Fibroblast of lung (primary cell): ENCODE results near the gene PIGN. TPM values are rescaled to one million over a fixed set of nuclear protein-coding genes. Genes with fewer than 3 reads are reported as not detected.

Experiments used
- DNase-seq, 2 donors: peaks; one replicate each; pipeline versions ENCODE4 v3.0.0 to v3.0.0-alpha.2; 2010; ENCODE audit warnings: low read depth in 2 of 2
- H2AFZ ChIP-seq: 2 replicates; pipeline ENCODE4 v1.5.1; 2012; ENCODE audit warnings: low read length, control low read depth, inconsistent platforms
- H3K27ac ChIP-seq: 2 replicates; pipeline ENCODE4 v1.5.1; 2011; ENCODE audit warnings: low read length, control low read depth; ENCODE audit not compliant: insufficient read depth
- H3K27me3 ChIP-seq: 2 replicates; pipeline ENCODE4 v1.5.1; 2011; ENCODE audit warnings: mild to moderate bottlenecking, low read length; ENCODE audit not compliant: control insufficient read depth, insufficient read depth
- H3K36me3 ChIP-seq: 2 replicates; pipeline ENCODE4 v1.5.1; 2011; ENCODE audit warnings: low read length; ENCODE audit not compliant: control insufficient read depth, insufficient read depth
- H3K4me1 ChIP-seq: 2 replicates; pipeline ENCODE4 v1.5.1; 2011; ENCODE audit warnings: low read length; ENCODE audit not compliant: control insufficient read depth, insufficient read depth; ENCODE audit errors: extremely low read depth
- H3K4me2 ChIP-seq: 2 replicates; pipeline ENCODE4 v1.5.1; 2011; ENCODE audit warnings: low read length, control low read depth; ENCODE audit not compliant: insufficient read depth; ENCODE audit errors: extremely low read depth
- H3K4me3 ChIP-seq, 4 experiments: fragments of 200-600 bp in 1 of 4; sonication (generic) in 1 of 4; replicated peaks in 1 of 4; 2 replicates each; pipeline ENCODE4 v1.5.1; 2011 to 2016; ENCODE audit warnings: low read length in 4 of 4, low read depth in 3 of 4, mild to moderate bottlenecking in 3 of 4, control low read depth in 2 of 4, inconsistent platforms in 1 of 4, mixed read lengths in 1 of 4; ENCODE audit not compliant: insufficient read depth in 1 of 4; ENCODE audit errors: control extremely low read depth in 1 of 4
- H3K79me2 ChIP-seq: 2 replicates; pipeline ENCODE4 v1.5.1; 2012; ENCODE audit warnings: mild to moderate bottlenecking, low read length, inconsistent platforms; ENCODE audit not compliant: control insufficient read depth, insufficient read depth
- H3K9ac ChIP-seq: 2 replicates; pipeline ENCODE4 v1.5.1; 2011; ENCODE audit warnings: mild to moderate bottlenecking, low read length, control low read depth; ENCODE audit not compliant: insufficient read depth
- H3K9me3 ChIP-seq: 2 replicates; pipeline ENCODE4 v1.5.1; 2012; ENCODE audit warnings: low read depth, low read length; ENCODE audit not compliant: control insufficient read depth, insufficient read depth
- H4K20me1 ChIP-seq: 2 replicates; pipeline ENCODE4 v1.5.1; 2011; ENCODE audit warnings: low read length; ENCODE audit not compliant: control insufficient read depth, insufficient read depth; ENCODE audit errors: extremely low read depth
- EZH2 ChIP-seq: IDR thresholded peaks from 2 replicates; pipeline ENCODE4 v1.5.1; 2012; ENCODE audit warnings: low read length, control low read depth, mild to moderate bottlenecking; ENCODE audit errors: missing control alignments
- polyA plus RNA-seq, 2 donors: library from polyadenylated mRNA; depleted of rRNA in 1 of 2; stranded (reverse) in 1 of 2; unstranded in 1 of 2; fragments of >200 nt; gene quantifications; 2 replicates each; pipeline ENCODE4 v1.2.1, GENCODE V29; 2011 to 2012; ENCODE audit warnings: missing spikeins in 1 of 2
- total RNA-seq: library from RNA; depleted of rRNA; stranded (reverse); fragments of >200 nt; gene quantifications from 2 replicates; pipeline ENCODE4 v1.2.1, GENCODE V29; 2014
- TF ChIP-seq, protein P1 (sequence below), 2 donors: IDR thresholded peaks in 1 of 2; conservative IDR thresholded peaks in 1 of 2; 1 replicate in 1 of 2; 2 replicates in 1 of 2; pipeline ENCODE4 v1.5.1; 2011 to 2012; ENCODE audit warnings: low read length in 2 of 2, control low read depth in 1 of 2, inconsistent platforms in 1 of 2, low read depth in 1 of 2, mild to moderate bottlenecking in 1 of 2

The PIGN gene
- total and polyA plus RNA-seq, 2 donors (not counting 1 experiment from before 2014, with no cell fraction given): 31.7 to 39.8 TPM

GRCh38 chr18:62066102-62066818 is 120.6 kb downstream of the PIGN start:
- no peak overlapping the region for H3K4me2 ChIP-seq
- TF ChIP-seq, protein P1, sequence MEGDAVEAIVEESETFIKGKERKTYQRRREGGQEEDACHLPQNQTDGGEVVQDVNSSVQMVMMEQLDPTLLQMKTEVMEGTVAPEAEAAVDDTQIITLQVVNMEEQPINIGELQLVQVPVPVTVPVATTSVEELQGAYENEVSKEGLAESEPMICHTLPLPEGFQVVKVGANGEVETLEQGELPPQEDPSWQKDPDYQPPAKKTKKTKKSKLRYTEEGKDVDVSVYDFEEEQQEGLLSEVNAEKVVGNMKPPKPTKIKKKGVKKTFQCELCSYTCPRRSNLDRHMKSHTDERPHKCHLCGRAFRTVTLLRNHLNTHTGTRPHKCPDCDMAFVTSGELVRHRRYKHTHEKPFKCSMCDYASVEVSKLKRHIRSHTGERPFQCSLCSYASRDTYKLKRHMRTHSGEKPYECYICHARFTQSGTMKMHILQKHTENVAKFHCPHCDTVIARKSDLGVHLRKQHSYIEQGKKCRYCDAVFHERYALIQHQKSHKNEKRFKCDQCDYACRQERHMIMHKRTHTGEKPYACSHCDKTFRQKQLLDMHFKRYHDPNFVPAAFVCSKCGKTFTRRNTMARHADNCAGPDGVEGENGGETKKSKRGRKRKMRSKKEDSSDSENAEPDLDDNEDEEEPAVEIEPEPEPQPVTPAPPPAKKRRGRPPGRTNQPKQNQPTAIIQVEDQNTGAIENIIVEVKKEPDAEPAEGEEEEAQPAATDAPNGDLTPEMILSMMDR (conservative IDR thresholded peaks at IDR 0.05 in 1 of 2, IDR thresholded peaks at IDR 0.05 in 1 of 2; ENCODE audit: low read depth in 1 of 2, low read length in 2 of 2): no peak
- no peak for TF ChIP-seq EZH2
- H4K20me1 ChIP-seq: no peaks in the 10 kb centered on the region
- H3K9ac ChIP-seq: no peak overlapping the region
- H2AFZ ChIP-seq: no peak overlapping the region
- H3K27me3 ChIP-seq: no peaks in the 10 kb centered on the region
- H3K79me2 ChIP-seq: no peaks in the 10 kb centered on the region
- no peaks in the 10 kb centered on the region for H3K9me3 ChIP-seq
- no peaks in the 10 kb centered on the region for H3K4me1 ChIP-seq
- no peak overlapping the region for H3K27ac ChIP-seq
- no peaks in the 10 kb centered on the region for H3K36me3 ChIP-seq
- DNase-seq: no peak
- H3K4me3 ChIP-seq: no peak overlapping the region

DNA sequence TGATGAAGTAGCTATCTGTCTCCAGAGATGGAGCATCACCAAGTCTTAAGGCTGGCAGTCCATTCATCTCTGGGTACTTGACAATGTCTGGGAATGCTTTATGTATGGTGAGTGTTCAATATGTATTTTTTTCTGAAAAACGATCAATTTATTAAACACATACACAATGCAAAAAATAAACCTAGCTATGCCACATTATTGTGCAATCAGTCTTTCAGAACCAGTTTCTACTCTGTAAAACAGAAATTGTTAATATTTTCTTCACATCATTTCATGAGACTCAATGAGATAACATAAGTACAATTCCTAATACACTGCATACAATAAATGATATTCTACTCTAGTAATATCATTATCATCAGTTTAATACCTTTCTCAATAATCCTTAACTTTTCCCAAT is 122.5 kb downstream of the PIGN start:
- no peak for DNase-seq
- Histone ChIP-seq H3K4me1 (no peaks in the 10 kb centered on the region), H3K9me3 (no peaks in the 10 kb centered on the region), H3K79me2 (no peaks in the 10 kb centered on the region), H3K9ac (no peak overlapping the region), H3K4me3 (no peak overlapping the region), H3K36me3 (no peaks in the 10 kb centered on the region), H3K27ac (no peak overlapping the region), H3K27me3 (no peaks in the 10 kb centered on the region), H4K20me1 (no peaks in the 10 kb centered on the region), H2AFZ (no peak overlapping the region), H3K4me2 (no peak overlapping the region)
- TF ChIP-seq, protein P1 (conservative IDR thresholded peaks at IDR 0.05 in 1 of 2, IDR thresholded peaks at IDR 0.05 in 1 of 2; ENCODE audit: low read depth in 1 of 2, low read length in 2 of 2): no peak
- TF ChIP-seq EZH2: no peak

- H2AFZ ChIP-seq: no peak overlapping the region
- no peaks in the 10 kb centered on the region for H3K27me3 ChIP-seq
- H3K4me1 ChIP-seq: no peaks in the 10 kb centered on the region
- no peak overlapping the region for H3K4me3 ChIP-seq
- no peak overlapping the region for H3K27ac ChIP-seq
- no peaks in the 10 kb centered on the region for H3K79me2 ChIP-seq
- H3K4me2 ChIP-seq: no peak overlapping the region
- no peaks in the 10 kb centered on the region for H3K36me3 ChIP-seq
- H3K9me3 ChIP-seq: no peaks in the 10 kb centered on the region
- TF ChIP-seq, protein P1 (conservative IDR thresholded peaks at IDR 0.05 in 1 of 2, IDR thresholded peaks at IDR 0.05 in 1 of 2; ENCODE audit: low read depth in 1 of 2, low read length in 2 of 2): no peak
- TF ChIP-seq EZH2: no peak
- no peak overlapping the region for H3K9ac ChIP-seq
- H4K20me1 ChIP-seq: no peaks in the 10 kb centered on the region
- no peak for DNase-seq
These were observed 124.9 kb downstream of the PIGN start for GRCh38 chr18:62061821-62062478.
